AG09309 (cell line): ENCODE data around the gene PRR35.

Experiments used
- DNase-seq: peaks from one replicate; pipeline ENCODE4 v3.0.0-alpha.2; 2010; ENCODE audit warnings: low read depth
- H3K4me3 ChIP-seq: 2 replicates; pipeline ENCODE4 v1.5.1; 2011; ENCODE audit warnings: mild to moderate bottlenecking, low read depth, low read length, moderate library complexity; ENCODE audit not compliant: control insufficient read depth
- CTCF ChIP-seq: IDR thresholded peaks from 2 replicates; pipeline ENCODE4 v1.5.1; 2011; ENCODE audit warnings: mild to moderate bottlenecking, low read depth, low read length, inconsistent platforms; ENCODE audit not compliant: insufficient read depth, control insufficient read depth; ENCODE audit errors: missing control alignments

Gene PRR35

GRCh38 chr16:572865-573650 lies 12.9 kb downstream of the PRR35 start:
- H3K4me3 ChIP-seq: no peak overlapping the region
- DNase-seq: no peak
- no peak for TF ChIP-seq CTCF

GRCh38 chr16:574021-574760 lies 14.0 kb downstream of the PRR35 start:
- DNase-seq: no peak
- TF ChIP-seq CTCF: no peak
- H3K4me3 ChIP-seq: no peak overlapping the region

GRCh38 chr16:575354-576196 lies 15.4 kb downstream of the PRR35 start:
- no peak overlapping the region for H3K4me3 ChIP-seq
- no peak for TF ChIP-seq CTCF
- DNase-seq: no peak

- no peak overlapping the region for H3K4me3 ChIP-seq
- no peak for TF ChIP-seq CTCF
- no peak for DNase-seq
These were observed 16.1 kb downstream of the PRR35 start for GRCh38 chr16:576197-576822.

- H3K4me3 ChIP-seq: no peak overlapping the region
- DNase-seq: no peak
- no peak for TF ChIP-seq CTCF
These were observed 16.6 kb downstream of the PRR35 start for GRCh38 chr16:576823-577201.

- DNase-seq: no peak
- no peak for TF ChIP-seq CTCF
- H3K4me3 ChIP-seq: no peak overlapping the region
These were observed 17.6 kb downstream of the PRR35 start for GRCh38 chr16:577796-578195.
